Muscle of leg (tissue), 11 donors: ENCODE measurements around the gene COL24A1. TPM values are rescaled to one million over a fixed set of nuclear protein-coding genes. Genes with fewer than 3 reads are reported as not detected.

Experiments
- DNase-seq: peaks from one replicate; pipeline ENCODE4 v3.0.0; 2013
- H3K27ac ChIP-seq: one replicate; pipeline ENCODE4 v1.5.1; 2013; ENCODE audit warnings: mild to moderate bottlenecking, low read length, control low read depth
- H3K27me3 ChIP-seq: one replicate; pipeline ENCODE4 v1.6.1; 2013; ENCODE audit warnings: low read length; ENCODE audit not compliant: control insufficient read depth, insufficient read depth
- H3K36me3 ChIP-seq: one replicate; pipeline ENCODE4 v1.6.1; 2013; ENCODE audit warnings: low read length; ENCODE audit not compliant: control insufficient read depth, insufficient read depth
- H3K4me1 ChIP-seq: one replicate; pipeline ENCODE4 v1.6.1; 2013; ENCODE audit warnings: low read length; ENCODE audit not compliant: control insufficient read depth, insufficient read depth
- H3K4me3 ChIP-seq: one replicate; pipeline ENCODE4 v1.5.1; 2013; ENCODE audit warnings: low read length, control low read depth
- H3K9me3 ChIP-seq: replicated peaks from 2 replicates; pipeline ENCODE4 v1.6.1; 2013; ENCODE audit warnings: low read depth, low read length; ENCODE audit not compliant: control insufficient read depth
- WGBS: methylation state at CpG from one replicate; pipeline ENCODE4 v1.1.5; 2013; ENCODE audit warnings: missing lambda C conversion rate; ENCODE audit not compliant: insufficient coverage; 5-methylcytosine and 5-hydroxymethylcytosine counted together
- polyA plus RNA-seq, 8 donors: library from polyadenylated mRNA; unstranded; fragments of 120-200 nt; gene quantifications; one replicate each; pipeline versions ENCODE4 v1.2.1 to v1.2.3, GENCODE V29; 2013; ENCODE audit warnings: inconsistent platforms in 1 of 8, low replicate concordance in 1 of 8; ENCODE audit not compliant: insufficient read length in 8 of 8, insufficient read depth in 1 of 8
- total RNA-seq: library from RNA; stranded (reverse); fragments of 120-200 nt; gene quantifications from one replicate; pipeline ENCODE4 v1.2.4, GENCODE V29; 2013

COL24A1 gene
- total and polyA plus RNA-seq, 9 donors = 3.3 to 12.4 (median 6.6) TPM

GRCh38 chr1:86154571-86155050 is 2.0 kb downstream of the COL24A1 start:
- Histone ChIP-seq H3K4me1 (peaks cover 20% of the 10 kb centered on the region), H3K27ac (no peak overlapping the region), H3K9me3 (no peaks in the 10 kb centered on the region), H3K27me3 (peaks cover 27% of the 10 kb centered on the region), H3K36me3 (no peaks in the 10 kb centered on the region), H3K4me3 (peak overlapping the region; percentile 35)
- WGBS = 25% methylated on average over 15 of the region's 20 CpGs
- peak; percentile 28 for DNase-seq

- WGBS = no CpG with 5 or more reads among the region's 6 CpGs
- H3K27ac ChIP-seq = no peak overlapping the region
- H3K27me3 ChIP-seq = peaks cover 27% of the 10 kb centered on the region
These were observed 2.7 kb downstream of the COL24A1 start for GRCh38 chr1:86153836-86154235.

GRCh38 chr1:86152887-86153286 is 3.7 kb downstream of the COL24A1 start:
- Histone ChIP-seq H3K4me1 (peaks cover 20% of the 10 kb centered on the region), H3K27me3 (peaks cover 27% of the 10 kb centered on the region), H3K27ac (no peak overlapping the region), H3K9me3 (no peaks in the 10 kb centered on the region), H3K36me3 (no peaks in the 10 kb centered on the region), H3K4me3 (no peak overlapping the region)
- no peak for DNase-seq
- no CpG with 5 or more reads among the region's 1 CpG for WGBS

More at GRCh38 chr1:86153836-86154235, 2.7 kb downstream of the COL24A1 start:
- H3K9me3 ChIP-seq = no peaks in the 10 kb centered on the region
- no peak overlapping the region for H3K4me3 ChIP-seq
- no peaks in the 10 kb centered on the region for H3K36me3 ChIP-seq
- peaks cover 20% of the 10 kb centered on the region for H3K4me1 ChIP-seq
- DNase-seq = no peak

- Histone ChIP-seq H3K4me3 (no peak overlapping the region), H3K27ac (no peak overlapping the region), H3K9me3 (no peaks in the 10 kb centered on the region), H3K4me1 (peaks cover 18% of the 10 kb centered on the region), H3K27me3 (peaks cover 24% of the 10 kb centered on the region), H3K36me3 (no peaks in the 10 kb centered on the region)
- no CpG with 5 or more reads among the region's 2 CpGs for WGBS
- DNase-seq = no peak
These were observed 5.1 kb downstream of the COL24A1 start for GRCh38 chr1:86151427-86151826.

GRCh38 chr1:86150553-86151055 is 6.0 kb downstream of the COL24A1 start:
- peaks cover 12% of the 10 kb centered on the region for H3K4me1 ChIP-seq
- no peaks in the 10 kb centered on the region for H3K9me3 ChIP-seq
- no peak overlapping the region for H3K27ac ChIP-seq
- no peak overlapping the region for H3K4me3 ChIP-seq
- peaks cover 16% of the 10 kb centered on the region for H3K27me3 ChIP-seq
- no peak for DNase-seq
- no peaks in the 10 kb centered on the region for H3K36me3 ChIP-seq

- Histone ChIP-seq H3K4me3 (no peak overlapping the region), H3K27me3 (peaks cover 5% of the 10 kb centered on the region), H3K27ac (no peak overlapping the region), H3K4me1 (peaks cover 2% of the 10 kb centered on the region), H3K9me3 (no peaks in the 10 kb centered on the region), H3K36me3 (no peaks in the 10 kb centered on the region)
- no CpG with 5 or more reads among the region's 1 CpG for WGBS
- DNase-seq = no peak
These were observed 7.0 kb downstream of the COL24A1 start for GRCh38 chr1:86149591-86149990.

- H3K4me3 ChIP-seq = no peak overlapping the region
These were observed 8.8 kb downstream of the COL24A1 start for GRCh38 chr1:86147755-86148154.

GRCh38 chr1:86146566-86146965 is 10.0 kb downstream of the COL24A1 start:
- H3K27me3 ChIP-seq = no peaks in the 10 kb centered on the region

More at GRCh38 chr1:86147755-86148154, 8.8 kb downstream of the COL24A1 start:
- Histone ChIP-seq H3K27ac (no peak overlapping the region), H3K4me1 (no peaks in the 10 kb centered on the region), H3K36me3 (no peaks in the 10 kb centered on the region), H3K27me3 (no peaks in the 10 kb centered on the region), H3K9me3 (no peaks in the 10 kb centered on the region)
- no peak for DNase-seq
- no CpG with 5 or more reads among the region's 2 CpGs for WGBS

GRCh38 chr1:86140281-86140880 is 16.2 kb downstream of the COL24A1 start:
- Histone ChIP-seq H3K27me3 (no peaks in the 10 kb centered on the region), H3K4me1 (no peaks in the 10 kb centered on the region), H3K4me3 (no peak overlapping the region), H3K36me3 (no peaks in the 10 kb centered on the region), H3K9me3 (no peaks in the 10 kb centered on the region), H3K27ac (no peak overlapping the region)
- no peak for DNase-seq
- WGBS = no CpG with 5 or more reads among the region's 3 CpGs

More at GRCh38 chr1:86146566-86146965, 10.0 kb downstream of the COL24A1 start:
- H3K36me3 ChIP-seq = no peaks in the 10 kb centered on the region
- H3K9me3 ChIP-seq = no peaks in the 10 kb centered on the region
- no peak overlapping the region for H3K27ac ChIP-seq
- WGBS = no CpG with 5 or more reads among the region's 2 CpGs
- H3K4me3 ChIP-seq = no peak overlapping the region
- no peaks in the 10 kb centered on the region for H3K4me1 ChIP-seq
- DNase-seq = no peak

- no peaks in the 10 kb centered on the region for H3K4me1 ChIP-seq
- H3K4me3 ChIP-seq = no peak overlapping the region
- H3K27ac ChIP-seq = no peak overlapping the region
- no peaks in the 10 kb centered on the region for H3K36me3 ChIP-seq
- no peak for DNase-seq
- WGBS = 67% methylated on average over 1 of the region's 3 CpGs
- H3K27me3 ChIP-seq = no peaks in the 10 kb centered on the region
- H3K9me3 ChIP-seq = no peaks in the 10 kb centered on the region
These were observed 17.8 kb downstream of the COL24A1 start for GRCh38 chr1:86138746-86139145.
